Sigmoid colon (tissue), 4 donors: ENCODE measurements around the gene KATNBL1.

ENCODE experiments used
- CTCF ChIP-seq, 4 experiments: fragments of 450-650 bp in 3 of 4; fragments of 200-600 bp in 1 of 4; IDR thresholded peaks; one replicate each; pipeline ENCODE4 v1.5.1; 2016 to 2019; ENCODE audit warnings: antibody characterized with exemption in 4 of 4, mild to moderate bottlenecking in 3 of 4, moderate library complexity in 2 of 4
- POLR2AphosphoS5 ChIP-seq, 4 donors: sonication (generic); formaldehyde crosslinking; IDR thresholded peaks; one replicate each; pipeline ENCODE4 v1.6.1; 2017; ENCODE audit warnings: antibody characterized with exemption in 4 of 4

GRCh38 chr15:34182942-34183341 lies 27.0 kb downstream of the KATNBL1 start:
- TF ChIP-seq CTCF (IDR thresholded peaks at IDR 0.05) (no peak), POLR2AphosphoS5 (IDR thresholded peaks at IDR 0.05) (no peak)
